Colon (tissue), 2 donors: Measurements from ENCODE around the gene OR5H6.
"Not testable (repeated sequence)": the region's sequence is repeated elsewhere in the genome, so short reads cannot be mapped to it uniquely, and the experiment has no call there.

Source experiments
- FAIRE-seq: peaks from 2 replicates; lab custom pipeline; 2012; peaks lifted over from hg19 to GRCh38; lab: Jason Lieb, UNC
- donor health status: control.
- donor health status: control.

The OR5H6 gene

GRCh38 chr3:98263944-98264343 lies at the start of gene OR5H6:
TSS of gene OR5H6 (plus strand) at chr3:98264244. CDS start at chr3:98264333, 89 bp downstream.
- no peak for FAIRE-seq

DNA sequence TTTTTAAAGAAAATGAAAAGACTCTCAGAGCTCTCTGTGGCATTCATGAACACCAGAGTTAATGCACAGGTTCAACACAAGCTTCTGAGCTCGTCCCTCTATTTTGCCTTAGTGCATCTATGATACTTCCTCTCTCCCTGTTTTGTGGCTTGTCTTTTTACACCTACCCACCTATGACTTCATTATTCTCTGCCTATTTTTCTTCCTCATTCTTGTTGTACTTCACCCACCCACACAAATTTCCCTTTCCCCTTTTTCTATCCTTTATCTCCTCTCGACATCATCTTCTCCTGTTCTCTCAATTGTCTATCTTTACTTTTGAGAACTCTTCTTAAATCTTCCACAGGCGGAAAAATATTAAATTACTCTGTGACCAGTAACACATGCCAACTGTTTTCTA lies 49.0 kb upstream of the OR5H6 start:
- FAIRE-seq = no peak

DNA sequence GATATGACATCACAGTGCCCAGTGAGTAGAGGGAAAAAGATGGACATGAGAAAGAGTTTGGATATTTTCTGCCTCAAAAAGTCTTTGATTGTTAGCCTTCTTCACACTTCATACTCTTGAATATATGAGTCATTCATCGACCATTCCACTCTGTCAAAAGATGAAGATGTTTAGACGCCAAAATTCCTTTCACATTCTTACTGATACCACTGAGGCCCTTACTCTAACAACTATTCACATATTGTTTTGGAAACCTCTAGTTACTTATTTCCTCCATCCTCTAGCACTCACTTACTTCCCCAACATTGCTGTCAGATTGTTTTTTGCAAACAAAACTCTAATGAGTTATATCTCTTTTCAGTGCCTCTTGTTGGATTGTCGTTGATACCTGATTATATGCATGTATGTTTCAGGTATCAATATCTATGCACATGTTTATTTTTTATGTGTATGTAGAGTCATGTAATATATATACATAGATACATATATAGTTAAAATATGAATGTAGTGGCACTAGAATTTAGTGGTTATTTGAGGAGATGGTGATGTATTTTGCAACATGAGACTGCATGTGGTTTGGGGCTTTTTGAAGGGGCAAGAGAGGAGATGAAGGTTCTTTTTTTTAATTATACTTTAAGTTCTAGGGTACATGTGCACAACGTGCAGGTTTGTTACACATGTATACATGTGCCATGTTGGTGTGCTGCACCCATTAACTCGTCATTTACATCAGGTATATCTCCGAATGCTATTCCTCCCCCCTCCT lies 40.0 kb upstream of the OR5H6 start:
- FAIRE-seq = no peak

DNA sequence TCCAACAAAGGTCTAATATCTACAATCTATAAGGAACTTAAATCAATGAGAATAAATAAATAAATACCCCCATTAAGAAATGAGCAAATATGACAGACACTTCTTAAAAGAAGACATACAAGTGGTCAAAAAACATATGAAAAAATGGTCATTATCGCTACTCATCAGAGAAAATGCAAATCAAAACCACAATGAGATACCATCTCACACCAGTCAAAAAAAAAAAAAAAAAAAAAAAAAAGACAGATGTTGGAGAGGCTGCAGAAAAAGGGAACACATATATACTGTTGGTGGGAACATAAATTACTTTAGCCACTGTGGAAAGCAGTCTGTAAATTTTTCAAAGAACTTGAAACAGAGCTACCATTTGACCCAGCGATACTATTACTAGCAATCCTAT lies 31.6 kb upstream of the OR5H6 start:
- FAIRE-seq = no peak

DNA sequence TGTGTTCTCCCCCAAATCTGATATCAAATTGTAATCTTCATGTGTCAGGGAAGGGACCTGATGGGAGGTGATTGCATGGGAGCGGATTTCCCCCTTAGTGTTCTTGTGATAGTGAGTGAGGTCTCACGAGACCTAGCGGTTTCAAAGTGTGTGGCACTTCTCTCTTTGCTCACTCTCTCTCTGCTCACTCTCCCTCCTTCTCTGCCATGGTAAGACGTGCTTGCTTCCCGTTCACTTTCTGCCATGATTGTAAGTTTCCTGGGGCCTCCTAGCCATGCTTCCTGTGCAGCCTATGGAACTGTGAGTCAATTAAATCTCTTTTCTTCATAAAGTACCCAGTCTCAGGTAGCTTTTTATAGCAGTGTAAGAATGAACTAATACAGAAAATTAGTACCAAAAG lies 30.6 kb upstream of the OR5H6 start:
- FAIRE-seq = no peak

DNA sequence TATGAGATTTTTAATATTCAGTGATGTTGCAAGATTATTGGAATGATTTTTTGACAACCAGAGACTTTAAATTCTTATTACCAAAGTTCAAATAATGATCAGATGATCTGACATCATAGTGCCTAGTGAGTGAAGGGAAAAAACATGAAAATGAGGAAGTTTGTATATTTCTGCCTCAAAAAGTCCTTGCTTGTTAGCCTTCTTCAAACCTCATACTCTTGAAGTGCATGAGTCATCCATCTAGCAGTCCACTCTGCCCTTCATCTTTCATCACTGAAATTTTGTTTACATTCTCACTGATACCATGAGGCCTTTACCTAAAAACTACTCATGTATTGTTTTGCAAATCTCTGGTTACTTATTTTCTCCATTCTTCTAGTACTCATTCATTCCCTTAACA lies 23.9 kb upstream of the OR5H6 start:
- FAIRE-seq = no peak

- peak; percentile 47 for FAIRE-seq
These were observed 21.9 kb upstream of the OR5H6 start for GRCh38 chr3:98242155-98242554.

GRCh38 chr3:98243843-98244242 lies 20.2 kb upstream of the OR5H6 start:
- no peak for FAIRE-seq

DNA sequence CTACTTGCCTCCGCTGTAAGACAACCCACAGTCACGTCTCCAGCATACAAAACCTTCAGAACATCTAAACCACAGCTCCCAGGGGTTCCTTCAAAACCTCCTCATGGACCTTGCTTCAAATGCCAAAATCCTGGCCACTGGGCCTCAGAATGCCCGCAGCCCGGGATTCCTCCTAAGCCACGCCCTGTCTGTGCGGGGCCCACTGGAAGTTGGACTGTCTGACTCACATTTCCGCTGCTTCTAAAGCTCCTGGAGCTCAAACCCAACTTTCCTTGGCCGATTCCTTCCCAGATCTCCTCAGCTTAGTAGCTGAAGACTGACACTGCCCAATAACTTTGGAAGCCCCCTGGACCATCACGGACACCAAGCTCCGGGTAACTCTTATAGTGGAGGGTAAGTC lies 17.9 kb upstream of the OR5H6 start:
- FAIRE-seq = no peak

GRCh38 chr3:98256026-98256425 lies 8.0 kb upstream of the OR5H6 start:
- not testable (repeated sequence) for FAIRE-seq

GRCh38 chr3:98259707-98260106 lies 4.3 kb upstream of the OR5H6 start:
- no peak for FAIRE-seq

DNA sequence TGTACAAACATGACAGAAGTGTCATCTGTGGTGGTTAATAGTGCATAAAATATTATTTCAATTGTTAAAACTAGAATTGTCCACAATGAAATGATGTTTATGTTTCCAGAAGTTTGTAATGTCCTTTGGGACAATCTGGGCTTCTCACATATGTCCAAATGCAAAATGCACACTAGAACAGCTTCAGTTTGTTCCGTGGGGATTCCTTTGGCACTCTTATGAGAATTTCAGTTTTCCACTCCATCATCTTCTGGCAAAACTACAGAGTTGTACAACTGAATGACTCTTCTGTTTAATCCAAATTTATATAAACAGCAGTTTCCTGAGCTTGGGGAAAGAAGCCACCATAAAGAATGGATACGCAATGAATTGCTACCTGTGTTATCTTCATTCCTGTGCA lies 2.0 kb upstream of the OR5H6 start:
- FAIRE-seq = no peak

DNA sequence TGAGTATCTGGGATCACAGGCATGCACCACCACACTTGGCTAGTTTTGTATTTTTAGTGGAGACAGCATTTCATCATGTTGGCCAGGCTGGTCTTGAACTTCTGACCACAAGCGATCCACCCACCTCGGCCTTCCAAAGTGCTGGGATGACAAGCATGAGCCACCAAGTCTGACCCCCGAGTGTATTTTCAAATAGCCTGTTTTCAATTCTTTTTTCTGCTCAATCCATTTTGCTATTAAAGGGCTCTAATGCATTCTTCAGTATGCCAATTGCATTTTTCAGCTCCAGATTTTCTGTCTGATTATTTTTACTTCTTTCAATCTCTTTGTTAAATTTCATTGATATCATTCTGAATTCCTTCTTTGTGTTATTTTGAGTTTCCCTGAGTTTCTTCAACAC lies 5.8 kb downstream of the OR5H6 start:
- FAIRE-seq = no peak

DNA sequence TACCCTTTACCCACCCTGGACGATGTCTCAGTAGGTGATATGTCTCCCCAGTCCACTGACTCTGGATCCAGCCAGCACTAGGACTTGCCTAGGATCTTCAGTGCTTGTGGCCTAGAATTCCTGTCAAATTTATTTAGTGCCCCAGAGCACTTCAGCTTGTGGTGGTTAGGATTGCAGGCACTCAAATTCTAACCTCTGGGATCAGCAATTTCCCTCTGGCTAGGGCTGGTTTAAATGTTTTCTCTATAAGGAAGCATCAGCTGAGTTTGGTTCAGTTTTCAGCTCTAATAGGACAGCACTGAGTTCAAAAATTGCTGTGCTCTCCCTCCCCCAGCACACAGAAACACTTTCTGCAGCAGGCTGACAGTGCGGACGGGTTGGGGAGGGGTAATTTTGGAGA lies 8.1 kb downstream of the OR5H6 start:
- FAIRE-seq = no peak

DNA sequence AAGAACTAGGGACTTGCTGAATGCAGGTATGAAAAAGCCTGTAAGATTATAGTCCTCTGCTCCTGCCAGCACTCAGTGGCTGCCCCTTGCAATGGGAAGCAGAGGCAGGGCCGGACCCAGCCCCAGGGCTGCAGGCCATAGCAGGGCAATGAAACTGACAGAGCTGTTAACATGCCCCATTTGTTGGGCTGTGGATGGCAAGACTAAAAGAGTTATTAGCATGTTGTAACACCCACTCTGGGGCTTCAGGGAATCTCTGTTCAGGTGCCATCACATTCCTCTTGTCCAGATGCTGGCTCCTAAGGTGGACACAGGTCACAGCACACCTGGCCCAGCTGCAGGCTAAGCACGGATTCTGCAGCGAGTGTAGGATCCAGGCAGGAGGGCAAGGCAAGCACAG lies 10.9 kb downstream of the OR5H6 start:
- FAIRE-seq = no peak

DNA sequence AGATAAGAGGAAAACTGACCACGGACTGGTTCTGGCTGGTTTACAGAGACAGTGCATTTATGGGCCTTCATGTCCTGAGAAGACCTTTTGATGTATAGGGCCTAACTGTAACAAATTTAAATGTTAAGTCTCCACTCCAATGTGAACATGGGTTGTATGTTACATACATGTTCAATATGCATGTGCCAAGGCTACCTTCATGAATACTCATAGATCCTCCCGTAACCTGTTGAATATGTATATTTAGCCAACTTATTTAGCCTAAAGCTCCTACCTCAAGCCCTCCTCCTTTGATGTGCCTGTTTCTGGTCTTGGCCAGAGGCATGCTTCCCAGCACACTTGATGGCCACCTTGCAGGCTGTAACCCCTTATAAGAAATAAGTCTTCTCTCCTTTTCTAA lies 18.2 kb downstream of the OR5H6 start, which contains the start of gene OR5H2:
Gene OR5H2 (plus strand): TSS at position 301 of the 400 bp plus-strand sequence. CDS start 398 bp downstream, outside the sequence.
- no peak for FAIRE-seq

DNA sequence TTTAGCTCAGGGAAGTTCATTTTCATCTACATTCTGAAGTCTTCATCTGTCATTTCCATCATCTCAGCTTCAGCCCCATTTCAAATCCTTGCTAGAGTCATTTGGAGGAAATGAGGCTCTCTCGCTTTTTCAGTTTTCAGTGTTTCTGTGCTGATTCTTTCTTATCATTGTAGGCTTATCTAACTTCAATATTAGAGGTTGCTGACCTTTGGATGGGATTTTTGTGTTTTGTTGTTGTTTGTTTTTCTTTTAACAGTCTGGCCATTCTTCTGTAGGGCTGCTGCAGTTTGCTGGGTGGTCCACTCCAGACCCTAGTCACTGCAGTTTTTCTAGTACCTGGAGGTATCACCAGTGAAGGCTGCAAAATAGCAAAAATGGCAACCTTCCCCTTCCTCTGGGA lies 26.9 kb downstream of the OR5H6 start:
- FAIRE-seq = no peak

DNA sequence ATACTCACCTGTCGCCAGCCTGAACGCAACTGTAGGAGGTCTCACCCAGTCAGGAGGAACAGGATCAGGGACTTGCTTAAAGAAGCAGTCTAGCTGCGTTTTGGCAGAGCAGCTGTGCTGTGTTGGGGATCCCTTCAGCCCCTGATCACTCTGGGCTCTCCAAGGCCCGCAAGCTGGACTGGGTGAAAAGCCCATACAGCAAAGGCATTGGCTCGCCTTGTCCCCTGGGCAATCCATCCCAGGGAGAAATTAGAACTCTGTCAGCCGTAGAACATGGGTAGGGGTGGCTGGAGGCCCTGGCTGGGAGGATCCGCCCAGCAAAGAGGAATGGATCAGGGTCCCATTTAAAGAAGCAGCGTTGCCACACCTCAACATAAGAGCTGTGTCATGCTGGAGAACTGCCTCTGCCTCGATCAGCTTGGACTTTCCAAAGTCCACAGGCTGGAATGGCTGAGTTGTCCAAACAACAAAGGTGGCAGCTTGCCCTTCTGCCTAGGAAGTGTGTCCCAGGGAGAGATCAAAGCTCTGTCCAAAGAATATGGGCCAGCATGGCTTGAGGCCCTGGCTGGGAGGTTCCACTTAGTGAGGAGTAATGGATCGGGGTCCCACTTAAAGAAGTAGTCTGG lies 27.4 kb downstream of the OR5H6 start:
- no peak for FAIRE-seq
